ENCODE measurements around the gene CTH. TPM values are rescaled to one million over a fixed set of nuclear protein-coding genes. Genes with fewer than 3 reads are reported as not detected.
"Not testable (repeated sequence)": the region's sequence is repeated elsewhere in the genome, so short reads cannot be mapped to it uniquely, and the experiment has no call there.

CTH gene
- total RNA-seq, 6 experiments from 2014 or later: 2.0 to 5.5 (median 3.2) TPM

DNA sequence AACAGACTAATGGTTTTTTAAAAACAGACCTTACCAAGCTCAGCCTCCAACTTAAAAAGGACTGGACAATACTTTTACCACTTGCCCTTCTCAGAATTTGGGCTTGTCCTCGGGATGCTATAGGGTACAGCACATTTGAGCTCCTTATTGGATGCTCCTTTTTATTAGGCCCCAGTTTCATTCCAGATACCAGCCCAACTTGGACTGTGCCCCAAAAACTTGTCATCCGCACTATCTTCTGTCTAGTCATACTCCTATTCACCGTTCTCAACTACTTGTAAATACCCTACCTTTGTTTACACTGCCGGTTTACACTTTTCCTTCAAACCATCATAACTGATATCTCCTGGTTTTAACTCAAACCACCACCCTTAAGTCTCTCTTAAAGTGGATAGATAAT, 38.6 kb upstream of the CTH start:
- Mint-ChIP-seq H3K4me3 (no peak overlapping the region), H3K36me3 (ENCODE audit: low read depth) (no peaks in the 10 kb centered on the region), H3K4me1 (ENCODE audit: low read depth) (no peaks in the 10 kb centered on the region), H3K27ac (no peak overlapping the region), H3K27me3 (ENCODE audit: insufficient read depth) (peaks cover 3% of the 10 kb centered on the region), H3K9me3 (no peaks in the 10 kb centered on the region)
- no peak for DNase-seq
- TF ChIP-seq CTCF (IDR thresholded peaks at IDR 0.05): no peak

GRCh38 chr1:70373580-70373979, 37.5 kb upstream of the CTH start:
- not testable (repeated sequence) for H3K36me3 Mint-ChIP-seq (ENCODE audit: low read depth); DNase-seq; H3K4me1 Mint-ChIP-seq (ENCODE audit: low read depth); H3K27ac Mint-ChIP-seq; H3K27me3 Mint-ChIP-seq (ENCODE audit: insufficient read depth); H3K4me3 Mint-ChIP-seq; H3K9me3 Mint-ChIP-seq

DNA sequence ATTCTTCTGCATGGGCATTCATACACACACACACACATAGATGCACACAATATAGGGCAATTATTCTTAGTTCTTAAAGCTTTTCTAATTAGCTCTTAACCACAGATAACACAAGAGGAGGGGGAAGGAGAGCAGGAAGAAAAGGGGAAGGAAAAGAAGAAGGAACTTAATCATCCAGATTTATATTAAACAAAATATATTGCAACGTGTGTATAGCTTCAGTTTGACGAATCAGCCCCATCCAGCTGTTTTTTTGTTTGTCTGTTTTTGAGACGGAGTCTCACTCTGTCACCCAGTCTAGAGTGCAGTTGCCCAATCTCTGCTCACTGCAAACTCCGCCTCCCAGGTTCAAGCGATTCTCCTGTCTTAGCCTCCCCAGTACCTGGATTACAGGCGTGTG, 34.9 kb upstream of the CTH start:
- no peak overlapping the region for H3K27ac Mint-ChIP-seq
- peaks cover 4% of the 10 kb centered on the region for H3K27me3 Mint-ChIP-seq (ENCODE audit: insufficient read depth)
- no peaks in the 10 kb centered on the region for H3K9me3 Mint-ChIP-seq
- no peak overlapping the region for H3K4me3 Mint-ChIP-seq
- H3K4me1 Mint-ChIP-seq (ENCODE audit: low read depth): no peaks in the 10 kb centered on the region
- DNase-seq: no peak
- no peaks in the 10 kb centered on the region for H3K36me3 Mint-ChIP-seq (ENCODE audit: low read depth)
- TF ChIP-seq CTCF (IDR thresholded peaks at IDR 0.05): no peak

GRCh38 chr1:70382682-70383081, 28.4 kb upstream of the CTH start:
- Mint-ChIP-seq H3K27me3 (ENCODE audit: insufficient read depth) (peaks cover 4% of the 10 kb centered on the region; the same call in 1 of the 2 replicates), H3K9me3 (no peaks in the 10 kb centered on the region), H3K27ac (no peak overlapping the region), H3K36me3 (ENCODE audit: low read depth) (no peaks in the 10 kb centered on the region), H3K4me1 (ENCODE audit: low read depth) (no peaks in the 10 kb centered on the region), H3K4me3 (no peak overlapping the region)
- TF ChIP-seq CTCF (IDR thresholded peaks at IDR 0.05): no peak
- no peak for DNase-seq

GRCh38 chr1:70383483-70383882, 27.6 kb upstream of the CTH start:
- no peak for DNase-seq
- Mint-ChIP-seq H3K36me3 (ENCODE audit: low read depth) (no peaks in the 10 kb centered on the region), H3K4me1 (ENCODE audit: low read depth) (no peaks in the 10 kb centered on the region), H3K27ac (no peak overlapping the region), H3K27me3 (ENCODE audit: insufficient read depth) (peaks cover 3% of the 10 kb centered on the region; the same call in 1 of the 2 replicates), H3K9me3 (no peaks in the 10 kb centered on the region), H3K4me3 (no peak overlapping the region)
- TF ChIP-seq CTCF (IDR thresholded peaks at IDR 0.05): no peak

GRCh38 chr1:70384542-70384941, 26.5 kb upstream of the CTH start:
- no peaks in the 10 kb centered on the region for H3K9me3 Mint-ChIP-seq
- H3K4me1 Mint-ChIP-seq (ENCODE audit: low read depth): no peaks in the 10 kb centered on the region
- no peak for DNase-seq
- H3K27ac Mint-ChIP-seq: no peak overlapping the region
- TF ChIP-seq CTCF (IDR thresholded peaks at IDR 0.05): no peak
- peaks cover 7% of the 10 kb centered on the region; the same call in 1 of the 2 replicates for H3K27me3 Mint-ChIP-seq (ENCODE audit: insufficient read depth)
- H3K36me3 Mint-ChIP-seq (ENCODE audit: low read depth): no peaks in the 10 kb centered on the region
- no peak overlapping the region for H3K4me3 Mint-ChIP-seq
